Large intestine (tissue), 3 donors: Measurements from ENCODE around the gene RPP30. TPM values are rescaled to one million over a fixed set of nuclear protein-coding genes. Genes with fewer than 3 reads are reported as not detected.
"Not testable (repeated sequence)": the region's sequence is repeated elsewhere in the genome, so short reads cannot be mapped to it uniquely, and the experiment has no call there.

Experiments
- DNase-seq, 2 donors: peaks; one replicate each; pipeline versions ENCODE4 v3.0.0 to v3.0.0-alpha.2; 2013
- H3K27ac ChIP-seq: one replicate; pipeline ENCODE4 v1.5.1; 2013; ENCODE audit warnings: low read length
- H3K27me3 ChIP-seq: 2 replicates; pipeline ENCODE4 v1.6.1; 2013; ENCODE audit warnings: low read length; ENCODE audit not compliant: control insufficient read depth, insufficient read depth
- H3K36me3 ChIP-seq: 2 replicates; pipeline ENCODE4 v1.6.1; 2013; ENCODE audit warnings: low read length; ENCODE audit not compliant: control insufficient read depth, insufficient read depth
- H3K4me1 ChIP-seq: one replicate; pipeline ENCODE4 v1.6.1; 2013; ENCODE audit warnings: low read length; ENCODE audit not compliant: control insufficient read depth, insufficient read depth
- H3K4me3 ChIP-seq: one replicate; pipeline ENCODE4 v1.5.1; 2013; ENCODE audit warnings: low read length
- H3K9me3 ChIP-seq: one replicate; pipeline ENCODE4 v1.6.1; 2013; ENCODE audit warnings: mild to moderate bottlenecking, low read depth, low read length, moderate library complexity; ENCODE audit not compliant: control insufficient read depth
- WGBS: methylation state at CpG from one replicate; pipeline ENCODE4 v1.1.5; 2013; ENCODE audit warnings: low lambda C conversion rate; ENCODE audit not compliant: insufficient coverage; 5-methylcytosine and 5-hydroxymethylcytosine counted together
- polyA plus RNA-seq: library from polyadenylated mRNA; unstranded; fragments of 120-200 nt; gene quantifications from one replicate; pipeline ENCODE4 v1.2.1, GENCODE V29; 2013

The RPP30 gene
- polyA plus RNA-seq, 1 donor = 36.2 TPM

GRCh38 chr10:90866050-90866598, 5.7 kb upstream of the RPP30 start:
- no peak overlapping the region for H3K27ac ChIP-seq
- DNase-seq = no peak
- H3K4me1 ChIP-seq = no peaks in the 10 kb centered on the region
- no peak overlapping the region for H3K4me3 ChIP-seq
- WGBS = 83% methylated on average over 3 of the region's 4 CpGs
- no peaks in the 10 kb centered on the region for H3K9me3 ChIP-seq
- peaks cover 41% of the 10 kb centered on the region for H3K27me3 ChIP-seq
- H3K36me3 ChIP-seq = no peaks in the 10 kb centered on the region

- peak in 1 of 2 donors; percentile 21 for DNase-seq
- peaks cover 21% of the 10 kb centered on the region for H3K27me3 ChIP-seq
- no CpG with 5 or more reads among the region's 14 CpGs for WGBS
Observed at GRCh38 chr10:90871279-90871765, 452 bp upstream of the RPP30 start.

GRCh38 chr10:90872648-90873020, 860 bp downstream of the RPP30 start:
- no peaks in the 10 kb centered on the region for H3K9me3 ChIP-seq
- H3K27ac ChIP-seq = peak overlapping the region; percentile 69
- peaks cover 11% of the 10 kb centered on the region for H3K27me3 ChIP-seq
- peaks cover 17% of the 10 kb centered on the region for H3K36me3 ChIP-seq
- DNase-seq = peak in 1 of 2 donors; percentile 15
- no peaks in the 10 kb centered on the region for H3K4me1 ChIP-seq
- no CpG with 5 or more reads among the region's 8 CpGs for WGBS
- H3K4me3 ChIP-seq = peak overlapping the region; percentile 91

More at GRCh38 chr10:90871279-90871765, 452 bp upstream of the RPP30 start:
- Histone ChIP-seq H3K27ac (peak overlapping the region; percentile 3), H3K4me1 (no peaks in the 10 kb centered on the region), H3K36me3 (peaks cover 5% of the 10 kb centered on the region), H3K4me3 (peak overlapping the region; percentile 91), H3K9me3 (no peaks in the 10 kb centered on the region)

- Histone ChIP-seq H3K4me1 (no peaks in the 10 kb centered on the region), H3K27me3 (no peaks in the 10 kb centered on the region), H3K36me3 (peaks cover 35% of the 10 kb centered on the region), H3K9me3 (no peaks in the 10 kb centered on the region), H3K27ac (no peak overlapping the region), H3K4me3 (no peak overlapping the region)
- DNase-seq = no peak
- 100% methylated on average over 1 of the region's 2 CpGs for WGBS
Observed at GRCh38 chr10:90879062-90879461, 7.3 kb downstream of the RPP30 start.

DNA sequence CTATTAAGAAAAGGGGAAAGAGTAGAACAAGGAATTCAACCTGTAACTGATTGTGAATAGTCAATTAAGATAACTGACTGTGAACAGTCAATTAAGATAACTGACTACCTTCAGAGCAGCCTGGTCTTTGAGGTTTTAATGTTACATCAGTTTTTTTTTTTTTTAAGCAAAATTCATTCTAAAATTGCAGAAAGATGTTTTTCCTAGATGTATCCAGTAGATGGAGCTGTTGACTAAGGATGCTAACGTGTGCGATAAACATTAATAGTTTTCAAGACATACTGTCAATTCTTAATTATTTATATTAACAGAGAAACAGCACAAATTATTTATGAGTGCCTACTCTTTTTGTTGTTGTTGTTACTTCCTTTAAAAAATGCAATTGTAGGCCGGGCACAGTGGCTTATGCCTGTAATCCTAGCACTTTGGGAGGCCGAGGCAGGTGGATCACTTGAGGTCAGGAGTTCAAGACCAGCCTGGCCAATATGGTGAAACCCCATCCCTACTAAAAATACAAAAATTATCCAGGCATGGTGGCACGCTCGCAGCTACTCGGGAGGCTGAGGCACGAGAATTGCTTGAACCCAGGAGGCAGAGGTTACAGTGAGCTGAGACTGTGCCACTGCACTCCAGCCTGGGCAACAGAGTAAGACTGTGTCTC, 8.4 kb downstream of the RPP30 start:
- not testable (repeated sequence) for H3K4me1 ChIP-seq, H3K27me3 ChIP-seq, H3K27ac ChIP-seq, H3K9me3 ChIP-seq, H3K4me3 ChIP-seq
- peak in 1 of 2 donors; percentile 4 for DNase-seq
- peaks cover 35% of the 10 kb centered on the region for H3K36me3 ChIP-seq
- WGBS = no CpG with 5 or more reads among the region's 8 CpGs

DNA sequence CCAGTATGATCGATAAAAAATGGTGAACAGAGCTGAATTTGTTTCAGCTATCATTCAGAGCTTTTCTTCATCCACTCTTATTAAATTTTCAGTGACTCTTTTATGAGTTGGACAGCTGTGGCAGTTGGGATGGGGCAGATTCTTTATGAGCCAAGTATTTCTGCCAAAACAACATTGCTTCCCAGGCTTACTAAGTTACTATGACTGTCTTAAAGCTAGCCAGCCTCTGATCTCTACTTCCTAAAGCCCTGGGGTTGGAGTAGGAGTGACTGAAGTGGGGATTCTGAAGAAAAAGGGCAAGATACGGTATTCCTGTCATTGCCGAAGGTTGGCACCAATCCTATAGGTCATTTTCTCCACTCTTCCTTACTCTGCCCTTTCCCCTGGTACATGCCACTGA, 12.7 kb downstream of the RPP30 start:
- no peaks in the 10 kb centered on the region for H3K9me3 ChIP-seq
- DNase-seq = no peak
- H3K27me3 ChIP-seq = no peaks in the 10 kb centered on the region
- H3K36me3 ChIP-seq = peaks cover 42% of the 10 kb centered on the region
- WGBS = no CpG with 5 or more reads among the region's 3 CpGs
- no peak overlapping the region for H3K27ac ChIP-seq
- no peak overlapping the region for H3K4me3 ChIP-seq
- no peaks in the 10 kb centered on the region for H3K4me1 ChIP-seq

DNA sequence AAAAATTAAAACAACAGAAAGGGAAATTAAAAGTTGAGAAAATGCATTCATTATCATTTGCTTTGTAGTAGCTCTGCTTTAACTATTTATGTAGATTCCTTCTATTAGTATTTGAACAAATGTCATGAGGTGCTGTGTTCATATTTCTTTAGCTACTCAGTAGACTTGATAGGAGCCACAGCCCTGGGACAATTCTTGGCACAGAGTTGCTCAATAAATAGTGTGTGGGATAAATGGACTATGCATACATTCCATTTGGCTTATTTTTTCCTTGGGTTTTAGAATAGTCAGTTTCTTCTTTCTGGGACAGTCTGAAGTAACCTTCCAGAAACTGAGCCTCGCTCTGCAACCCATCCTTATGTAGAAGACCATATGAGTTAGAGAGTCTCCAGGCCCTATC, 13.4 kb downstream of the RPP30 start:
- Histone ChIP-seq H3K27me3 (no peaks in the 10 kb centered on the region), H3K36me3 (peaks cover 45% of the 10 kb centered on the region), H3K4me1 (no peaks in the 10 kb centered on the region), H3K9me3 (no peaks in the 10 kb centered on the region), H3K27ac (no peak overlapping the region), H3K4me3 (no peak overlapping the region)
- DNase-seq = no peak
- 80% methylated on average over 1 of the region's 1 CpG for WGBS

DNA sequence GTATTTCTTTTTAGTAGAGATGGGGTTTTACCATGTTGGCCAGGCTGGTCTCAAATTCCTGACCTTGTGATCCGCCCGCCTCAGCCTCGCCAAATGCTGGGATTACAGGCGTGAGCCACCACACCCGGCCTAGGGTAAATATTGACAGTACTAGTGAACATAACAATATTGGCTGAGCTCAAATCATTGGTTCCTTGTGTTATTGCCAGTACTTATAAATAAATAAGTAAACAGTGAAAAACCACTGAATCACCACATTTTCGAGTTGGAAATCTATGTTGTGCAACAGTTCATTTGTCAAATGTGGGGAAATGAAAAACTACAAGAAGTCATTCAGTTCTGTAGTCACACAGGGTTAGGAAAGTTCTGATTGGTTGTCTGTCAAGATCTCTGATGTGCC, 15.8 kb downstream of the RPP30 start:
- H3K27ac ChIP-seq = no peak overlapping the region
- H3K36me3 ChIP-seq = peaks cover 52% of the 10 kb centered on the region
- no peaks in the 10 kb centered on the region for H3K9me3 ChIP-seq
- no peak overlapping the region for H3K4me3 ChIP-seq
- no peaks in the 10 kb centered on the region for H3K4me1 ChIP-seq
- WGBS = no CpG with 5 or more reads among the region's 6 CpGs
- no peaks in the 10 kb centered on the region for H3K27me3 ChIP-seq
- DNase-seq = no peak

DNA sequence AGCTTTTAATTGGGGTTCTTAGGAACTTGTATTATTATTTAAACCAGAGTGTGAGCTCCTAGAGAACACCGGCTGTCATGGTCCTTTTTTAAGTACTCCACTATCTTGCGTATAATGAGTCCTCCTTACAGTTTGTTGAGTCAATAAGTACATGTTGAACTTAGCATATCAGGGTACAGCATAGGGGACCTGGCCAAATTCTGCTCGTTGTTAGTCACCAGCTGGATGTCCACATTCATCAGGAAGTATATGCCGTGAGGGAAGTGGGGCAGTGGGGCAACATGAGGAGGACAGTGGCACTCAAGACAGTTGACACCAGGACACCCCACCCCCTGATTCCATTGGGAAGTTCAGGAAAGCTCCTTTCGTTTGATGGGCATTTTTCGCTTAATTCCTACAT, 16.6 kb downstream of the RPP30 start:
- no peak overlapping the region for H3K4me3 ChIP-seq
- no peaks in the 10 kb centered on the region for H3K9me3 ChIP-seq
- H3K4me1 ChIP-seq = no peaks in the 10 kb centered on the region
- no peaks in the 10 kb centered on the region for H3K27me3 ChIP-seq
- WGBS = 100% methylated on average over 2 of the region's 6 CpGs
- no peak for DNase-seq
- no peak overlapping the region for H3K27ac ChIP-seq
- peaks cover 49% of the 10 kb centered on the region for H3K36me3 ChIP-seq

DNA sequence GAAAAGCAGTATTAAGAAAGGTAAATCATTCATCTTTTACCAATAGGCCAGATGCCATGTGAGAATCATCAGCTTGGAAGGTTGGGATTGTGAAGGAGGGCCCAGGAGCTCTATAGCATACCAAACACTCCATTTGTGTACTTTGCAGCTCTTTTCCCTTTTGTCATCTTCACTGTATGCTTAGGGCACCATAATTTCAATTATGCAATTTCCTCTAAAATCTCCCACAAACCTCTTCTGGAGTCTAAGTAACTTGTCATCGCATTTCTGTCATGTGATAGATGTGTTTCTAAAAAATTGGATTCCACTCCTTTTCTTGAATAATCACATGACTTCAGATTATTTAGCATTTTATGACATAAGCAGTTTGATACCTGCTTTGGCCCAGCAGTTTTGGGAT, 17.9 kb downstream of the RPP30 start:
- WGBS = no CpG with 5 or more reads among the region's 1 CpG
- H3K27me3 ChIP-seq = no peaks in the 10 kb centered on the region
- H3K9me3 ChIP-seq = no peaks in the 10 kb centered on the region
- H3K4me3 ChIP-seq = no peak overlapping the region
- H3K27ac ChIP-seq = no peak overlapping the region
- H3K36me3 ChIP-seq = peaks cover 61% of the 10 kb centered on the region
- H3K4me1 ChIP-seq = no peaks in the 10 kb centered on the region
- DNase-seq = no peak

DNA sequence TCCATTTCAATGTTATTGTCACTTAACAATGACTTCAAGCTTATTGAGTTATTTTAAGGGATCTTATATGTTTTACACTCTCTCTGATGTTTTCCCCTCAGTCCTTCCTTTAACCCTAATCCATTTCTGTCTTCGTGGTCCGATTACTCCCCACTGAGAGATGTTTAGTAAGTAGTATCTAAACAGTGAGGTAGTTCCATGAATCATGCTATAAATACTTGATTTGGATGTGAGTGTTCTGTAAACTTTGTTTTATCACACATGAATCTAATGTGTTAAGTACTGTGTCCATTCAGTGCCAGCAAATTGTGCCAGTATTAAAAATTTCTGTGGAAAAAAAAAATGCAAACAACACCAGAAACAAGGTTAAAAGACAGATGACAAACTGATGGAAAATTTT, 18.6 kb downstream of the RPP30 start:
- Histone ChIP-seq H3K4me3 (no peak overlapping the region), H3K36me3 (peaks cover 63% of the 10 kb centered on the region), H3K27ac (no peak overlapping the region), H3K27me3 (no peaks in the 10 kb centered on the region), H3K4me1 (no peaks in the 10 kb centered on the region), H3K9me3 (no peaks in the 10 kb centered on the region)
- no CpG with 5 or more reads among the region's 2 CpGs for WGBS
- DNase-seq = no peak
